Type B pancreatic cell (in vitro differentiated cells): ENCODE measurements around the gene CAPN12. TPM values are rescaled to one million over a fixed set of nuclear protein-coding genes. Genes with fewer than 3 reads are reported as not detected.

ENCODE experiments used
- DNase-seq: peaks from one replicate; pipeline ENCODE4 v3.0.0; 2021; ENCODE audit warnings: mixed read lengths; ENCODE audit not compliant: unreplicated experiment; ENCODE audit errors: extremely low spot score
- H3K27ac Mint-ChIP-seq: 2 replicates; pipeline ENCODE4 v1.8.0; 2021; ENCODE audit warnings: mild to moderate bottlenecking, mixed read lengths
- H3K27me3 Mint-ChIP-seq: 2 replicates; pipeline ENCODE4 v1.8.0; 2021; ENCODE audit warnings: mixed read lengths
- H3K36me3 Mint-ChIP-seq: 2 replicates; pipeline ENCODE4 v1.8.0; 2021; ENCODE audit warnings: mixed read lengths
- H3K4me1 Mint-ChIP-seq: one replicate; pipeline ENCODE4 v1.8.0; 2021; ENCODE audit warnings: mixed read lengths; ENCODE audit not compliant: unreplicated experiment
- H3K4me3 Mint-ChIP-seq: 2 replicates; pipeline ENCODE4 v1.8.0; 2021; ENCODE audit warnings: mild to moderate bottlenecking, mixed read lengths
- H3K9me3 Mint-ChIP-seq: 2 replicates; pipeline ENCODE4 v1.8.0; 2021; ENCODE audit warnings: mixed read lengths
- total RNA-seq: library from RNA; stranded (reverse); gene quantifications from 2 replicates; pipeline ENCODE4 v1.2.1, GENCODE V29; 2021; ENCODE audit warnings: low replicate concordance
- TF ChIP-seq, protein P1 (sequence below): fragments of 200-600 bp; sonication (generic); conservative IDR thresholded peaks from 2 replicates; pipeline ENCODE4 v1.5.0; 2021; ENCODE audit warnings: antibody characterized with exemption, mild to moderate bottlenecking

The CAPN12 gene
- total RNA-seq, 1 donor from 2014 or later = 3.0 TPM

- TF ChIP-seq, protein P1, sequence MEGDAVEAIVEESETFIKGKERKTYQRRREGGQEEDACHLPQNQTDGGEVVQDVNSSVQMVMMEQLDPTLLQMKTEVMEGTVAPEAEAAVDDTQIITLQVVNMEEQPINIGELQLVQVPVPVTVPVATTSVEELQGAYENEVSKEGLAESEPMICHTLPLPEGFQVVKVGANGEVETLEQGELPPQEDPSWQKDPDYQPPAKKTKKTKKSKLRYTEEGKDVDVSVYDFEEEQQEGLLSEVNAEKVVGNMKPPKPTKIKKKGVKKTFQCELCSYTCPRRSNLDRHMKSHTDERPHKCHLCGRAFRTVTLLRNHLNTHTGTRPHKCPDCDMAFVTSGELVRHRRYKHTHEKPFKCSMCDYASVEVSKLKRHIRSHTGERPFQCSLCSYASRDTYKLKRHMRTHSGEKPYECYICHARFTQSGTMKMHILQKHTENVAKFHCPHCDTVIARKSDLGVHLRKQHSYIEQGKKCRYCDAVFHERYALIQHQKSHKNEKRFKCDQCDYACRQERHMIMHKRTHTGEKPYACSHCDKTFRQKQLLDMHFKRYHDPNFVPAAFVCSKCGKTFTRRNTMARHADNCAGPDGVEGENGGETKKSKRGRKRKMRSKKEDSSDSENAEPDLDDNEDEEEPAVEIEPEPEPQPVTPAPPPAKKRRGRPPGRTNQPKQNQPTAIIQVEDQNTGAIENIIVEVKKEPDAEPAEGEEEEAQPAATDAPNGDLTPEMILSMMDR = no peak
- H3K4me1 Mint-ChIP-seq = no peaks in the 10 kb centered on the region
- H3K36me3 Mint-ChIP-seq = peaks cover 15% of the 10 kb centered on the region
- no peak overlapping the region for H3K4me3 Mint-ChIP-seq
- H3K27ac Mint-ChIP-seq = no peak overlapping the region
- H3K27me3 Mint-ChIP-seq = no peaks in the 10 kb centered on the region
- no peaks in the 10 kb centered on the region for H3K9me3 Mint-ChIP-seq
- no peak for DNase-seq
Observed at GRCh38 chr19:38711726-38712153, 32.5 kb downstream of the CAPN12 start.

DNA sequence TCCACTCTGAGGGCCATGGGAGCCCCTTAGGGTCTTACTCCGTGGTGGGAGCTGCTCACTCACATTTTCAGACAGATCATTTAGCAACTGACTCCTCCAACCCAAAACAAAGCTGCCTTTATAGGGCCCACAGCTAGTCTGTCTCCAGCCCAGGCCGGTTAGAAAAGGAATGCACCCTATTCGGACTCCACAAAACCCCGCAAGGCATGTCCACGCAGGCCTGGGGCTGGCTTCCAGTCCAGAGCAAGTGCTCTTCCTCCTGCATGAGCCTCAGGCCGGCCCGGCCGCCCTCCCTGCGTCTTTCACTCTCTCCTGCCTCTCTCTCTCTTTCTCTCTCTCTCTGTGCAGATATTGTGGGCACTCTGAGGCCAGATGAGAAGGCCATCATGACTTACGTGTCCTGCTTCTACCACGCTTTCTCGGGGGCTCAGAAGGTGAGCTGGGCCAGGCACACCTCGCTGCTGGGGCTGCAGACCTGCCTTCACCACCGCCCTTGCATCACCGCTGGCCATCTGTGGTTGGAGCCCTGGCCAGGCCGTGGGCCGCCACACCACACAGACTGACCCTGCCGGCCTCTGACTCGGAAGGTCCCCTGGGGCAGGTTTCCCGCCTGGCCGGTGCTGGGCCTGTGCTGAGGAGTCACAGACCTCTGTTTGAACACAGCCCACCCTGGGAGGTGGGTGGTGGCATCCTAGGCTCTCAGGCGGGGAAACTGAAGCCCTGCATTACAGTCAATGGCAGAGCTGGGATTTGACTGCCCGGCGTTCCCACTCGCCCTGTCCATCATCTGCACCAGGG lies 33.1 kb downstream of the CAPN12 start:
- H3K4me1 Mint-ChIP-seq = no peaks in the 10 kb centered on the region

DNA sequence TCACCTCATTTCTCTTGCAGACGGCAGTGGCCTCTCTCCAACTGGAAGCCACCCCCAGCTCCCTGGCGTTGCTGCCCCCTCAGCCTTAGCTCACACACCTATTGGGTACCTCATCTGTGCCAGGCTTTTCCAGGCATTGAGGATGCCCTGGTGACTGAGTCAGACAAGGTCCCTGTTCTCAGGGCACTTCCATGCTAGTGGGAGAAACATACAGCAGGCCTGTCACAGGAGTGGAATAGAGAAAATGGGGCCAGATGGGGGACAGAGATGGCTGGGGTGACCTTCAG lies 33.9 kb downstream of the CAPN12 start:
- Mint-ChIP-seq H3K36me3 (peaks cover 15% of the 10 kb centered on the region), H3K4me1 (no peaks in the 10 kb centered on the region), H3K27me3 (no peaks in the 10 kb centered on the region), H3K9me3 (no peaks in the 10 kb centered on the region), H3K27ac (peak overlapping the region; percentile 89), H3K4me3 (no peak overlapping the region)
- TF ChIP-seq, protein P1 = no peak
- no peak for DNase-seq

More for the DNA sequence above, 33.1 kb downstream of the CAPN12 start:
- no peak for DNase-seq
- Mint-ChIP-seq H3K36me3 (peaks cover 15% of the 10 kb centered on the region), H3K4me3 (no peak overlapping the region), H3K9me3 (no peaks in the 10 kb centered on the region), H3K27me3 (no peaks in the 10 kb centered on the region), H3K27ac (peak overlapping the region; percentile 89)
- TF ChIP-seq, protein P1 = no peak

- Mint-ChIP-seq H3K27me3 (no peaks in the 10 kb centered on the region), H3K4me1 (no peaks in the 10 kb centered on the region), H3K27ac (peak overlapping the region; percentile 89), H3K9me3 (no peaks in the 10 kb centered on the region), H3K36me3 (peaks cover 15% of the 10 kb centered on the region), H3K4me3 (no peak overlapping the region)
- no peak for DNase-seq
- TF ChIP-seq, protein P1 = no peak
Observed at GRCh38 chr19:38709671-38710415, 34.4 kb downstream of the CAPN12 start.

DNA sequence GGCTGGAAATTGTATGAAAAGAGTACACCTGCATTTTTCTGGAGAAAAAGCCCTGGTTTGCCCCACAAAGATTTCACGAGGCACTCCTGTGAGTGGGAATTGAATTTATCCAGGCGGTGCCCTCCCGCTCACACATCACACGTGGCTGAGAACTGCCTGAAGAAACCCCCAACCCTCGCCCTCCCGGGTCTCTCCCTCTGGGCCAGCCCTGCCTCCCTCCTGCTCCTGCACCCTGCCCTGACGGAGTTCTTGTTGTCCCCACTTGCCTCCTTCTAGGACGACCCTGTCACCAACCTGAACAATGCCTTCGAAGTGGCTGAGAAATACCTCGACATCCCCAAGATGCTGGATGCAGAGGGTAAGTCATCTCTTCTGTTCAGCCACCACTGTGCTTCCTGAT lies 35.2 kb downstream of the CAPN12 start:
- Mint-ChIP-seq H3K9me3 (no peaks in the 10 kb centered on the region), H3K27me3 (no peaks in the 10 kb centered on the region), H3K36me3 (peaks cover 18% of the 10 kb centered on the region), H3K4me1 (no peaks in the 10 kb centered on the region), H3K4me3 (no peak overlapping the region), H3K27ac (no peak overlapping the region)
- DNase-seq = no peak
- TF ChIP-seq, protein P1 = no peak
